Trophoblast cell (in vitro differentiated cells and primary cell): ENCODE results near the gene PLEKHH1.

Experiments used
- DNase-seq, 2 donors: peaks; one replicate each; pipeline ENCODE4 v3.0.0-alpha.2; 2016
- H2AFZ ChIP-seq: 2 replicates; pipeline ENCODE4 v1.6.1; 2013; ENCODE audit warnings: low read length, moderate library complexity, mild to moderate bottlenecking; ENCODE audit not compliant: insufficient read depth, poor library complexity
- H2AK5ac ChIP-seq: 2 replicates; pipeline ENCODE4 v1.6.1; 2013; ENCODE audit warnings: mild to moderate bottlenecking, low read length
- H2BK120ac ChIP-seq: 2 replicates; pipeline ENCODE4 v1.6.1; 2013; ENCODE audit warnings: low read length, mild to moderate bottlenecking, moderate library complexity; ENCODE audit not compliant: insufficient read depth, poor library complexity
- H2BK12ac ChIP-seq: 2 replicates; pipeline ENCODE4 v1.6.1; 2013; ENCODE audit warnings: mild to moderate bottlenecking, low read length, moderate library complexity
- H2BK5ac ChIP-seq: 2 replicates; pipeline ENCODE4 v1.6.1; 2013; ENCODE audit warnings: low read length, low read depth, moderate library complexity, mild to moderate bottlenecking; ENCODE audit not compliant: poor library complexity
- H3K14ac ChIP-seq: 2 replicates; pipeline ENCODE4 v1.6.1; 2013; ENCODE audit warnings: mild to moderate bottlenecking, low read length
- H3K18ac ChIP-seq: 2 replicates; pipeline ENCODE4 v1.6.1; 2013; ENCODE audit warnings: mild to moderate bottlenecking, low read length
- H3K23ac ChIP-seq: 2 replicates; pipeline ENCODE4 v1.6.1; 2013; ENCODE audit warnings: low read length
- H3K27ac ChIP-seq: 2 replicates; pipeline ENCODE4 v1.5.1; 2013; ENCODE audit warnings: low read depth, mild to moderate bottlenecking, inconsistent platforms, low read length, moderate library complexity
- H3K27me3 ChIP-seq: 2 replicates; pipeline ENCODE4 v1.6.1; 2013; ENCODE audit warnings: inconsistent platforms, mild to moderate bottlenecking, low read length, moderate library complexity; ENCODE audit not compliant: insufficient read depth
- H3K36me3 ChIP-seq, 2 experiments: 1 replicate in 1 of 2; 2 replicates in 1 of 2; pipeline ENCODE4 v1.6.1; 2013; ENCODE audit warnings: low read length in 2 of 2, mild to moderate bottlenecking in 2 of 2, moderate library complexity in 1 of 2; ENCODE audit not compliant: insufficient read depth in 2 of 2, control insufficient read depth in 1 of 2
- H3K4ac ChIP-seq: 2 replicates; pipeline ENCODE4 v1.6.1; 2013; ENCODE audit warnings: low read depth, mild to moderate bottlenecking, low read length, moderate library complexity
- H3K4me1 ChIP-seq, 2 experiments: 1 replicate in 1 of 2; 2 replicates in 1 of 2; pipeline ENCODE4 v1.6.1; 2013; ENCODE audit warnings: low read length in 2 of 2, mild to moderate bottlenecking in 2 of 2, moderate library complexity in 1 of 2; ENCODE audit not compliant: insufficient read depth in 2 of 2, control insufficient read depth in 1 of 2
- H3K4me2 ChIP-seq: 2 replicates; pipeline ENCODE4 v1.6.1; 2013; ENCODE audit warnings: inconsistent platforms, mild to moderate bottlenecking, low read length, moderate library complexity
- H3K4me3 ChIP-seq: 2 replicates; pipeline ENCODE4 v1.5.1; 2013; ENCODE audit warnings: mild to moderate bottlenecking, low read depth, low read length, inconsistent platforms
- H3K79me1 ChIP-seq: one replicate; pipeline ENCODE4 v1.6.1; 2013; ENCODE audit warnings: low read length
- H3K79me2 ChIP-seq: 2 replicates; pipeline ENCODE4 v1.6.1; 2013; ENCODE audit warnings: low read length, mild to moderate bottlenecking; ENCODE audit not compliant: control insufficient read depth, insufficient read depth, poor library complexity
- H3K9ac ChIP-seq: 2 replicates; pipeline ENCODE4 v1.6.1; 2013; ENCODE audit warnings: mild to moderate bottlenecking, low read length
- H3K9me3 ChIP-seq: 2 replicates; pipeline ENCODE4 v1.6.1; 2013; ENCODE audit warnings: low read depth, mild to moderate bottlenecking, control low read depth, inconsistent platforms, low read length; ENCODE audit not compliant: insufficient read depth
- H4K12ac ChIP-seq: 2 replicates; pipeline ENCODE4 v1.6.1; 2013; ENCODE audit warnings: low read depth, mild to moderate bottlenecking, low read length, moderate library complexity
- H4K8ac ChIP-seq: 2 replicates; pipeline ENCODE4 v1.6.1; 2013; ENCODE audit warnings: low read depth, mild to moderate bottlenecking, low read length, moderate library complexity
- H4K91ac ChIP-seq: one replicate; pipeline ENCODE4 v1.6.1; 2013; ENCODE audit warnings: low read depth, mild to moderate bottlenecking, low read length, moderate library complexity
- WGBS: extraction: QIAGEN DNeasy Blood & Tissue Kit; methylation state at CpG from one replicate; pipeline ENCODE4 v1.1.7; 2013; ENCODE audit warnings: missing lambda C conversion rate; ENCODE audit not compliant: insufficient read length, insufficient coverage; ENCODE audit errors: extremely low coverage; 5-methylcytosine and 5-hydroxymethylcytosine counted together

PLEKHH1 gene

GRCh38 chr14:67618617-67619063, 85.5 kb downstream of the PLEKHH1 start:
- no peak overlapping the region for H3K18ac ChIP-seq
- H3K4me3 ChIP-seq = no peak overlapping the region

DNA sequence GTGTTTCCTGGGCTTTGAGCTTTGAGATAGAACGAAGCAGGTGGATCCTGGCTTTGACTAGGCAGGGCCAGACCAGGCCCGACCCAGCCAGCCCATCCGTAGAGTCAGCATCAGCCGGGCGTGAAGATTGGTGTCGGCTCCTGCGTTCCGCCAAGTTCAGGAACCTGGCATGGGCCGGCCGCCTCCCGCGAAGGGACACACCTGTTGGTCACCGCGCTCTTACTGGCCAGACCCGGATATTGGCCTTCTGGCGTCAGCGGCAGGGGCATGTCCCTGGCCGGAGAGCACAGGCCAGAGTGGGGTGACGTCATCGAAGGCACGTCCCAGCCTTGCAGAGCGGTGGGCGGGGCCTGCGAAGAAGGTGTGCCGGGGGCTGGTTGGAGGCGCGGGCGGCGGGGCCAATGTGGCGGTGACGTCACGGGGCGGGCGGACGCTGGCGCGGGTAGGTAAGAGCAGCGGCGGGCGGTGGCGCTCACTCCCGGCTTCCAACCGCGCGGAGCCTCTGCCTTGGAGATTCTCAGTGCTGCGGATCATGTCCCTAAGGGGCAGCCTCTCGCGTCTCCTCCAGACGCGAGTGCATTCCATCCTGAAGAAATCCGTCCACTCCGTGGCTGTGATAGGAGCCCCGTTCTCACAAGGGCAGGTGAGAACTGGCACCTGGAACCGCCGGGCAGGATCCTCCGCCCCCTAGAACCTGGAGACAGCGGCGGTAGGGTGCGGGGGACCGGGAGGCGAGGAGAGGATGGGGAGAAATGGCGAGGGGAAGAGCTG, 86.5 kb downstream of the PLEKHH1 start, which contains the start of gene ARG2:
TSS of gene ARG2 (plus strand) at position 475 of the 771 bp plus-strand sequence. CDS start at position 533, 58 bp downstream.
- Histone ChIP-seq H3K36me3 (no peaks in the 10 kb centered on the region), H3K27me3 (no peaks in the 10 kb centered on the region), H3K18ac (peak within 1 kb of the TSS; percentile 76), H3K79me1 (peaks cover 3% of the 10 kb centered on the region), H3K4ac (no peak within 1 kb of the TSS), H3K9me3 (no peaks in the 10 kb centered on the region), H2BK120ac (no peak within 1 kb of the TSS), H3K4me2 (peak within 1 kb of the TSS; percentile 94), H3K4me3 (peak within 1 kb of the TSS; percentile 79), H3K14ac (peak within 1 kb of the TSS; percentile 71), H2AK5ac (peak within 1 kb of the TSS; percentile 74), H4K12ac (peak within 1 kb of the TSS; percentile 26), H3K79me2 (peaks cover 3% of the 10 kb centered on the region), H3K23ac (no peak within 1 kb of the TSS), H3K4me1 (peaks cover 4 to 6% of the 10 kb centered on the region in 2 experiments), H4K91ac (peak within 1 kb of the TSS; percentile 47), H3K9ac (peak within 1 kb of the TSS; percentile 70), H2BK12ac (peak within 1 kb of the TSS; percentile 88), H2BK5ac (peak within 1 kb of the TSS; percentile 75), H3K27ac (peak within 1 kb of the TSS; percentile 9), H4K8ac (peak within 1 kb of the TSS; percentile 84), H2AFZ (peak within 1 kb of the TSS; percentile 99)
- no CpG with 5 or more reads among the region's 62 CpGs for WGBS
- DNase-seq = peak; percentile 100

More at GRCh38 chr14:67618617-67619063, 85.5 kb downstream of the PLEKHH1 start:
- H3K23ac ChIP-seq = no peak overlapping the region
- H3K9ac ChIP-seq = no peak overlapping the region
- no peak overlapping the region for H2BK12ac ChIP-seq
- no peak overlapping the region for H2BK5ac ChIP-seq
- no peak overlapping the region for H4K91ac ChIP-seq
- no peak overlapping the region for H3K14ac ChIP-seq
- H2AK5ac ChIP-seq = no peak overlapping the region
- H3K79me2 ChIP-seq = peaks cover 3% of the 10 kb centered on the region
- no peaks in the 10 kb centered on the region for H3K9me3 ChIP-seq
- peaks cover 3% of the 10 kb centered on the region for H3K79me1 ChIP-seq
- no peak overlapping the region for H4K8ac ChIP-seq
- no peaks in the 10 kb centered on the region for H3K36me3 ChIP-seq
- H3K4me2 ChIP-seq = no peak overlapping the region
- no peak overlapping the region for H2BK120ac ChIP-seq
- no peak overlapping the region for H3K4ac ChIP-seq
- peak; percentile 39 to 79 for DNase-seq
- H3K4me1 ChIP-seq = peaks cover 4 to 6% of the 10 kb centered on the region in 2 experiments
- H3K27ac ChIP-seq = no peak overlapping the region
- no peak overlapping the region for H4K12ac ChIP-seq
- H3K27me3 ChIP-seq = no peaks in the 10 kb centered on the region
- H2AFZ ChIP-seq = no peak overlapping the region

DNA sequence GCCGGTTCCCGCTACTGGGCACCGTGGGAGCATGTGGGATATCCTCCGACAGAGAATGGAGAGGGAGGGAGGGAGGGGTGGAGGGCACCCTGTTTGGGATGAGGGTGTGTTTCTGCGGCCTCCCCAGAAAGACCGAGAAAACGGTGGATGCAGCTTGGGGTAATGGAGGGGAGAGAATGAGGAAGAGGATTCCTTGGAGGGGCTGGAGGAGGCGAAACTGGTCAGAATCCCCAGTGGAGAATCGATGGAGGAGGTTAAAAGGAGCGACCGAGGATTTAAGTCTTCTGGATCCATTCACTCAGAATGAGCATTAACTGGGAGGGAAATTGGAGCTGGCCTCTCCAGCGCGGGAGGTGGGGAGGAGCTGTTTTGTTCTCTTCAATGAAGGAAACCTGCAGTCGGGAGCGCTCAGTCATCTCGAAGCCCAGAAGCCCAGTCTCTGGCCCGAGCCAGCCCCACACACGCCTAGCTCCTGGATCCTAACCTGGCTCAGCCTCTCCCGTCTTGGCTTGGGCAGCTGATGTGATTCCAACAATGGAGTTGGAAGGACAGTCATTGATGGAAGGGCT, 87.2 kb downstream of the PLEKHH1 start:
- Histone ChIP-seq H3K4me2 (peak overlapping the region; percentile 94), H3K14ac (no peak overlapping the region)

DNA sequence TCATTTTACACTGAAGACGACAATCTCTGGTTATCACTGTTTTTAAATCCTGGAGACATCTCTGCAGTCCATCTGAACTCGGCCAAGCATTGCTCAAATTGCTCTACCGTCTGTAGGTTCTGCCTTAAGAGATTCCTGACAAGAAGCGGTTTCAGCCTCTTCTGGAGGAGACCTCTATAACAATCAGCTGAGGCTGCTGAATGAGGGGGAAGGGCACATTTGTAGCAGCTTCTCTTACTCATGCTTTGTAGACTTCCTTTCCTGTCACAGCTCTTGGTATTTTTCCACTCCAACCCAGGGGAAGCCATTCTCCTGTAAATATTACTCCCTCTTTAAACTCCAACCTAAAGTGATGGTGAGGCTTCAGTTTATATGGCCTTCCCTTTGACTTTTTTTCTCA, 89.6 kb downstream of the PLEKHH1 start:
- H2AFZ ChIP-seq = no peak overlapping the region
- no peak overlapping the region for H3K9ac ChIP-seq
- H2AK5ac ChIP-seq = no peak overlapping the region
- H3K9me3 ChIP-seq = no peaks in the 10 kb centered on the region
- H3K36me3 ChIP-seq = peaks cover 0 to 2% of the 10 kb centered on the region in 2 experiments
- H2BK5ac ChIP-seq = no peak overlapping the region
- H3K14ac ChIP-seq = no peak overlapping the region
- no peak overlapping the region for H4K8ac ChIP-seq
- no peak overlapping the region for H2BK120ac ChIP-seq
- H3K4me1 ChIP-seq = peaks cover 4 to 6% of the 10 kb centered on the region in 2 experiments
- H3K18ac ChIP-seq = no peak overlapping the region
- peaks cover 3% of the 10 kb centered on the region for H3K79me1 ChIP-seq
- no peak overlapping the region for H2BK12ac ChIP-seq
- H3K79me2 ChIP-seq = peaks cover 3% of the 10 kb centered on the region
- WGBS = no CpG with 5 or more reads among the region's 4 CpGs
- H3K4ac ChIP-seq = no peak overlapping the region
- no peak overlapping the region for H3K4me3 ChIP-seq
- peak in 1 of 2 donors; percentile 20 for DNase-seq
- H4K12ac ChIP-seq = no peak overlapping the region
- no peak overlapping the region for H4K91ac ChIP-seq
- H3K4me2 ChIP-seq = no peak overlapping the region
- no peak overlapping the region for H3K23ac ChIP-seq
- no peaks in the 10 kb centered on the region for H3K27me3 ChIP-seq
- H3K27ac ChIP-seq = peak overlapping the region; percentile 39

More for the DNA sequence above, 87.2 kb downstream of the PLEKHH1 start:
- Histone ChIP-seq H2BK120ac (no peak overlapping the region), H3K18ac (peak overlapping the region; percentile 76), H4K8ac (peak overlapping the region; percentile 84), H3K36me3 (peaks cover 0 to 2% of the 10 kb centered on the region in 2 experiments), H3K27me3 (no peaks in the 10 kb centered on the region), H3K4me1 (peaks cover 4 to 6% of the 10 kb centered on the region in 2 experiments), H2AFZ (peak overlapping the region; percentile 99), H3K79me1 (peaks cover 3% of the 10 kb centered on the region), H2BK12ac (no peak overlapping the region), H3K23ac (no peak overlapping the region), H2BK5ac (no peak overlapping the region), H3K9ac (no peak overlapping the region), H3K79me2 (peaks cover 3% of the 10 kb centered on the region), H3K4me3 (peak overlapping the region; percentile 79), H3K9me3 (no peaks in the 10 kb centered on the region), H4K91ac (peak overlapping the region; percentile 47), H3K27ac (no peak overlapping the region), H2AK5ac (no peak overlapping the region), H4K12ac (no peak overlapping the region), H3K4ac (no peak overlapping the region)
- DNase-seq = peak in 1 of 2 donors; percentile 30
- no CpG with 5 or more reads among the region's 19 CpGs for whole genome bisulfite sequencing
